Gastroesophageal sphincter (tissue), 4 donors: ENCODE measurements around the gene ZNHIT6. TPM values are rescaled to one million over a fixed set of nuclear protein-coding genes. Genes with fewer than 3 reads are reported as not detected.

Source experiments
- ATAC-seq: fragments of 150-250 bp; one replicate; pipeline ENCODE4 v1.9.1; 2016; ENCODE audit warnings: mild to moderate bottlenecking, moderate library complexity
- H3K27ac ChIP-seq, 4 donors: fragments of 200-600 bp; sonication (generic) in 3 of 4; 1 replicate in 3 of 4; 2 replicates in 1 of 4; pipeline ENCODE4 v1.5.1; 2016 to 2019
- H3K27me3 ChIP-seq: fragments of 200-600 bp; sonication (generic); one replicate; pipeline ENCODE4 v1.5.1; 2019
- H3K36me3 ChIP-seq, 2 donors: fragments of 200-600 bp; sonication (generic); one replicate each; pipeline ENCODE4 v1.5.1; 2019; ENCODE audit warnings: control low read depth in 1 of 2
- H3K4me1 ChIP-seq, 3 donors: fragments of 200-600 bp; sonication (generic); 1 replicate in 2 of 3; 2 replicates in 1 of 3; pipeline ENCODE4 v1.5.1; 2016 to 2019; ENCODE audit warnings: control low read depth in 2 of 3
- H3K4me3 ChIP-seq, 2 donors: fragments of 200-600 bp; sonication (generic); one replicate each; pipeline ENCODE4 v1.5.1; 2019; ENCODE audit warnings: mild to moderate bottlenecking in 1 of 2, moderate library complexity in 1 of 2
- H3K9me3 ChIP-seq, 3 donors: fragments of 200-600 bp; sonication (generic); one replicate each; pipeline ENCODE4 v1.5.1; 2017 to 2019; ENCODE audit warnings: control low read depth in 2 of 3
- EP300 ChIP-seq: sonication (generic); formaldehyde crosslinking; IDR thresholded peaks from one replicate; pipeline ENCODE4 v1.6.1; 2017; ENCODE audit warnings: antibody characterized with exemption, mild to moderate bottlenecking
- POLR2A ChIP-seq, 2 donors: fragments of 450-650 bp; IDR thresholded peaks; one replicate each; pipeline ENCODE4 v1.6.1; 2017; ENCODE audit warnings: antibody characterized with exemption in 2 of 2, mild to moderate bottlenecking in 2 of 2, moderate library complexity in 1 of 2
- POLR2AphosphoS5 ChIP-seq: sonication (generic); formaldehyde crosslinking; IDR thresholded peaks from one replicate; pipeline ENCODE4 v1.6.1; 2017; ENCODE audit warnings: antibody characterized with exemption
- WGBS, 2 donors: methylation state at CpG; one replicate each; pipeline ENCODE4 v1.1.5; 2018; ENCODE audit warnings: low coverage in 1 of 2; 5-methylcytosine and 5-hydroxymethylcytosine counted together
- total RNA-seq, 4 donors: library from RNA; depleted of rRNA; stranded (reverse); fragments of >200 nt; gene quantifications; one replicate each; pipeline ENCODE4 v1.1.0, GENCODE V29; 2016
- TF ChIP-seq, protein P1 (sequence below), 4 experiments: fragments of 200-600 bp in 2 of 4; fragments of 450-650 bp in 2 of 4; sonication (generic) in 1 of 4; IDR thresholded peaks; one replicate each; pipeline ENCODE4 v1.5.1; 2017 to 2019; ENCODE audit warnings: antibody characterized with exemption in 4 of 4, mild to moderate bottlenecking in 2 of 4, moderate library complexity in 2 of 4

ZNHIT6 gene
- total RNA-seq, 4 donors from 2014 or later = 13.7 to 23.5 (median 15.4) TPM

DNA sequence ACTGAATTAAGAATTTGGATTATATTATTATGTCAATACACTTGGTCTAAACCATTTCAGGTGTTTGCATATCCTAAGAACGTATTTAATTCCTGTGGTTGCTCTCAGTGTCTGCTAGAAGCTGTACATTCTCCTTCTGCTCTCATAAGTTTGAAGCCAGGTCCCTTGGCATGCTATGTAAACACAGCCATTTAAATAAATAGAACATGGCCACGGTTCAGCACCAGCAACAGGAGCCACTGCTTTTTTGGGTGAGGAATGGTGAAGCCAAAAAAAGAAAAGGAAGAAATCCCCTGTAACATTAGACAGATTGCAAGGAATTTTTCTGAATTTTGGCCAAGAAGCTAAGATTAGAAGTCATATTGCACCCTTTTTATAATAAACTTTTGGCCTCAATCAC is 108.6 kb downstream of the ZNHIT6 start:
- Histone ChIP-seq H3K9me3 (no peaks in the 10 kb centered on the region), H3K27me3 (no peaks in the 10 kb centered on the region), H3K4me1 (peaks cover 0 to 43% (median 0%) of the 10 kb centered on the region in 3 donors), H3K4me3 (no peak overlapping the region), H3K36me3 (no peaks in the 10 kb centered on the region), H3K27ac (peak overlapping the region in 1 of 4 donors; percentile 12)
- TF ChIP-seq EP300 (no peak), POLR2AphosphoS5 (no peak), POLR2A (IDR thresholded peaks at IDR 0.05) (no peak)
- TF ChIP-seq, protein P1, sequence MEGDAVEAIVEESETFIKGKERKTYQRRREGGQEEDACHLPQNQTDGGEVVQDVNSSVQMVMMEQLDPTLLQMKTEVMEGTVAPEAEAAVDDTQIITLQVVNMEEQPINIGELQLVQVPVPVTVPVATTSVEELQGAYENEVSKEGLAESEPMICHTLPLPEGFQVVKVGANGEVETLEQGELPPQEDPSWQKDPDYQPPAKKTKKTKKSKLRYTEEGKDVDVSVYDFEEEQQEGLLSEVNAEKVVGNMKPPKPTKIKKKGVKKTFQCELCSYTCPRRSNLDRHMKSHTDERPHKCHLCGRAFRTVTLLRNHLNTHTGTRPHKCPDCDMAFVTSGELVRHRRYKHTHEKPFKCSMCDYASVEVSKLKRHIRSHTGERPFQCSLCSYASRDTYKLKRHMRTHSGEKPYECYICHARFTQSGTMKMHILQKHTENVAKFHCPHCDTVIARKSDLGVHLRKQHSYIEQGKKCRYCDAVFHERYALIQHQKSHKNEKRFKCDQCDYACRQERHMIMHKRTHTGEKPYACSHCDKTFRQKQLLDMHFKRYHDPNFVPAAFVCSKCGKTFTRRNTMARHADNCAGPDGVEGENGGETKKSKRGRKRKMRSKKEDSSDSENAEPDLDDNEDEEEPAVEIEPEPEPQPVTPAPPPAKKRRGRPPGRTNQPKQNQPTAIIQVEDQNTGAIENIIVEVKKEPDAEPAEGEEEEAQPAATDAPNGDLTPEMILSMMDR (IDR thresholded peaks at IDR 0.05) = no peak
- no peak for ATAC-seq
- WGBS, 2 donors = 18 to 46% methylated on average over 2 of the region's 2 CpGs

Other genes with a start within 250 kb of the ZNHIT6 start
- 10 to 100 TPM in 3 of 4 donors, 1 to 10 TPM in 1; 8.4 to 72.8 (median 27.3) TPM for gene DDAH1, start 243.3 kb downstream of the ZNHIT6 start, total RNA-seq
- 100 to 1,000 TPM in 1 of 4 donors, 10 to 100 TPM in 3; 41.2 to 121 (median 62.9) TPM for gene CCN1, start 127.7 kb downstream of the ZNHIT6 start, total RNA-seq